Heart left ventricle (tissue), 13 donors: ENCODE measurements around the gene URM1.

ENCODE experiments used
- CTCF ChIP-seq, 12 donors: fragments of 200-600 bp; sonication (generic) in 4 of 12; IDR thresholded peaks; one replicate each; pipeline versions ENCODE4 v1.5.0 to v1.8.0; 2018 to 2022; ENCODE audit warnings: antibody characterized with exemption in 12 of 12, mild to moderate bottlenecking in 5 of 12
- POLR2A ChIP-seq, 2 donors: fragments of 450-650 bp; IDR thresholded peaks; one replicate each; pipeline ENCODE4 v1.6.1; 2017; ENCODE audit warnings: antibody characterized with exemption in 2 of 2, mild to moderate bottlenecking in 2 of 2, moderate library complexity in 2 of 2
- donor health status: ischemic (EF 13 %, LVEDD 7.1; RV severe dilation, severe dysfunction).
- donor health status: DM: no; HTN: yes; CAD: no.
- donor health status: DM: no; HTN: no; CAD: no.
- donor health status: ischemic (EF 25% LVEDD 6.9; RV normal size, moderate dysfunction).
- donor health status: ischemic (EF 25% LVEDD 5.7; RV mildly dilated, moderate dysfunction).
- donor health status: ischemic (EF 35%, LVEDD 5.7; RV mildly dilated, moderate dysfunction).
- donor health status: nonischemic (EF 11% LVEDD 7.7; RV severe dilation, severe dysfunction).
- donor health status: DM: yes; HTN: yes; CAD: no.
- donor health status: PGD.
- donor health status: ischemic (EF 29% LVEDD 5.4; RV normal size, mild dysfunction).
- donor health status: nonischemic (EF 23%, LVEDD 6.1; RV moderate dilation, normal function).

DNA sequence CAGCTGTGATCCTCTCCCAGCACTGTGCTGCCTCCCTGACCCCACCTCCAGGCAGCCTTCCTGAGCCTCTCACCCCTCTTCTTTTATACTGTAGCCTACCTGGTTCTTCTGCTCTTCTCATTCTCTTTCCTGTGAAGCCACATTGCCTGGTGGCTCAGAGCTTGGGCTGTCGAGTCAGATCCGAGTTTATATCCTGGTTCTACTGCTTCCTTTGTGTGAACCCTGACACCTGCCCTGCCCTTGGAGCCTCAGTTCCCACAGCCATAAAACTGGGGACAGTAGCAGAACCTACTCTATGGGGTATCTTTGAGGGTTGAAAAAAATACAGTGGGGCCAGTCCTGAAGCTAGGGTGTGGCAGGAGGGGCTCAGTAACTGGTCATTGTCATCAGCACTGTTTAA is 22.0 kb upstream of the URM1 start:
- TF ChIP-seq CTCF (IDR thresholded peaks at IDR 0.05) (no peak), POLR2A (IDR thresholded peaks at IDR 0.05) (no peak)
